ENCODE data around the gene MCM8.

Gene MCM8

DNA sequence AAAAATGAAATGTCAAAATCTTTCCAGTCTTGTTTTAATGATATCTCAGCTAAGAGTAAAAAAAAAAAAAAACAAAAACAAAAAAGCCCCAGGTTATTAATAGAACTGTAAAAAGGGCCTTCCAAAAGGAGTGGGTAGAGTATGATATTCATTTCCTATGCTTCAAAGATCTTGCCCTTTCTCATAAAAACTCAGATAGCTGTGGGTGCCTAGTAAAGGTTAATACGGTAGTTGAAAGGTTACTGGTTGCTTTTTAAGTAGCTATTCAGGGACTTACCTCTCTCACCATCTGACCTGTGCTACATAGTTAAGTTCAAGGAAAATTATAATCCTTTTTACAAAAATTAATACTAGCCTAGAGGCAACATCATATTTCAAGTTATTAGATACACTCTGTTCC lies 15.1 kb upstream of the MCM8 start:
- no peaks in the 10 kb centered on the region for H3K9me3 ChIP-seq
- DNase-seq = no peak
- peaks cover 21% of the 10 kb centered on the region for H3K36me3 ChIP-seq
- H3K4me1 ChIP-seq = peaks cover 3% of the 10 kb centered on the region; the same call in 1 of the 2 replicates
- H3K4me3 ChIP-seq (ENCODE audit: low read depth, low read length) = no peak overlapping the region
- no peaks in the 10 kb centered on the region for H3K27me3 ChIP-seq
- TF ChIP-seq, protein P1, sequence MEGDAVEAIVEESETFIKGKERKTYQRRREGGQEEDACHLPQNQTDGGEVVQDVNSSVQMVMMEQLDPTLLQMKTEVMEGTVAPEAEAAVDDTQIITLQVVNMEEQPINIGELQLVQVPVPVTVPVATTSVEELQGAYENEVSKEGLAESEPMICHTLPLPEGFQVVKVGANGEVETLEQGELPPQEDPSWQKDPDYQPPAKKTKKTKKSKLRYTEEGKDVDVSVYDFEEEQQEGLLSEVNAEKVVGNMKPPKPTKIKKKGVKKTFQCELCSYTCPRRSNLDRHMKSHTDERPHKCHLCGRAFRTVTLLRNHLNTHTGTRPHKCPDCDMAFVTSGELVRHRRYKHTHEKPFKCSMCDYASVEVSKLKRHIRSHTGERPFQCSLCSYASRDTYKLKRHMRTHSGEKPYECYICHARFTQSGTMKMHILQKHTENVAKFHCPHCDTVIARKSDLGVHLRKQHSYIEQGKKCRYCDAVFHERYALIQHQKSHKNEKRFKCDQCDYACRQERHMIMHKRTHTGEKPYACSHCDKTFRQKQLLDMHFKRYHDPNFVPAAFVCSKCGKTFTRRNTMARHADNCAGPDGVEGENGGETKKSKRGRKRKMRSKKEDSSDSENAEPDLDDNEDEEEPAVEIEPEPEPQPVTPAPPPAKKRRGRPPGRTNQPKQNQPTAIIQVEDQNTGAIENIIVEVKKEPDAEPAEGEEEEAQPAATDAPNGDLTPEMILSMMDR (IDR thresholded peaks at IDR 0.05; ENCODE audit: low read depth, low read length) = no peak

DNA sequence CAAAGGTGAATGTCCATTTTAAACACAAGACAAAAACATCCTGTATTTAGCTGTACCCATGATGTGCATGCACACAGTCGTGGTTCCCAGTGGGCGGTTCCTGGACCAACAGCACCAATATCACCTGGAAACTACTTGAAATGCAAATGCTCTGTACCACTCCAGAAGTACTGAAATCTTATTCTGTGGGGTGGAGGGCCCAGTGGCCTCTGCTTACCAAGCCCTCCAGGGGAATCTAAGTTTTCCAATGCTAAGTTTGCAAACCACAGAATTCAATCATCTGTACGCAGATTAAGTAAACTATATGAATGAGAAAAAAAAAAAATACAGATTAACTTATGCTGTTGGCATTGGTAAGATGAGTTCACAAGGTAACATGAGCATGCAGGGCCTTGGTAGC lies 14.2 kb upstream of the MCM8 start:
- Histone ChIP-seq H3K4me1 (peaks cover 3% of the 10 kb centered on the region; the same call in 1 of the 2 replicates), H3K9me3 (no peaks in the 10 kb centered on the region), H3K27me3 (no peaks in the 10 kb centered on the region), H3K4me3 (ENCODE audit: low read depth, low read length) (no peak overlapping the region), H3K36me3 (peaks cover 29% of the 10 kb centered on the region)
- TF ChIP-seq, protein P1 (IDR thresholded peaks at IDR 0.05; ENCODE audit: low read depth, low read length) = no peak
- no peak for DNase-seq

DNA sequence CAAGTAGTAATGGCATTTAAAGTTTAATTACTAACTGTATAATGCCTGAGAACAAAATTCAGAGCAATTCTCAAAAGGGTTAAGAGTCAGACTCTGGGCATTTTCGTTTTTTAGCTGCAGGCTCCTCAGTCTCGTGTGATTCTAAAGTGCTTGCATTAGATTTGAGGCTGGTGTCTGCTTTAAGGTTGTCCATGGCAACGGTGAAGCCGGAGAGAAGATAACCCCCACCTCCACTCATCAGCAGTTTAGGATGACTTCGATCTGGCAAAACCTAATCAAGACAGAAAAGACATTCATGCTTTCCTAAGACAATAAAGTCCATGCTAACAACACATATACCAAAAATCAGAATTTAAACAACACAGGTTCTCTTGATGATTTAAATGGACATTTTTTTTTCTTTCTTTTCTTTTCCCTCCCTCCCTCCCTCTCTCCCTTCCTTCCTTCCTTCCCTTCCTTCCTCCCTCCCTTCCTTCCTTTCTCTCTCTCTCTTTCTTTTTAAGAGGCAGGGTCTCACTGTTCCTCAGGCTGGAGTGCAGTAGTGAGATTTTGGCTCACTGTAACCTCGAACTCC lies 11.9 kb upstream of the MCM8 start:
- H3K27me3 ChIP-seq = no peaks in the 10 kb centered on the region
- TF ChIP-seq, protein P1 (IDR thresholded peaks at IDR 0.05; ENCODE audit: low read depth, low read length) = no peak
- H3K9me3 ChIP-seq = no peaks in the 10 kb centered on the region
- peaks cover 3% of the 10 kb centered on the region; the same call in 1 of the 2 replicates for H3K4me1 ChIP-seq
- H3K36me3 ChIP-seq = peaks cover 51% of the 10 kb centered on the region
- no peak for DNase-seq
- no peak overlapping the region for H3K4me3 ChIP-seq (ENCODE audit: low read depth, low read length)

DNA sequence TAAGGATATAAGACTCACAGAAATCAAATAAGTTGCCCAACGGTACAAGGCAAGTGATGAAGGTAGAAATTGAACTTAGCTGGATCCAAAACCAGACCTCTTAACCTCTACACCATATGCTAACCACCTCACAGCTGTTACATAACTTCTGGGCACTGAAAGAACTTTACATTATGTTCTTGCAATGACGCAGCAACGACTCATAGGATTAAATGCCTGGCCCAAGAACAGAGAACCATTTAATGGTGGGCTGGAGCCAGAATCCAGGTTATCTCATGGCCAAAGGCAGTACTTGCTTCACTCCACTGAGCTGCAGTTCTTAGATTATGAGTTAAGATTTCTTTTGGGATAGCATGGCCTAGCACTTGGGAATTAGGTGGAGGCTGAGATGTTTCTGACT lies 4.5 kb upstream of the MCM8 start:
- no peak for DNase-seq
- H3K27me3 ChIP-seq = no peaks in the 10 kb centered on the region
- H3K9me3 ChIP-seq = no peaks in the 10 kb centered on the region
- H3K4me3 ChIP-seq (ENCODE audit: low read depth, low read length) = no peak overlapping the region
- TF ChIP-seq, protein P1 (IDR thresholded peaks at IDR 0.05; ENCODE audit: low read depth, low read length) = no peak
- H3K4me1 ChIP-seq = no peaks in the 10 kb centered on the region
- peaks cover 60% of the 10 kb centered on the region for H3K36me3 ChIP-seq

DNA sequence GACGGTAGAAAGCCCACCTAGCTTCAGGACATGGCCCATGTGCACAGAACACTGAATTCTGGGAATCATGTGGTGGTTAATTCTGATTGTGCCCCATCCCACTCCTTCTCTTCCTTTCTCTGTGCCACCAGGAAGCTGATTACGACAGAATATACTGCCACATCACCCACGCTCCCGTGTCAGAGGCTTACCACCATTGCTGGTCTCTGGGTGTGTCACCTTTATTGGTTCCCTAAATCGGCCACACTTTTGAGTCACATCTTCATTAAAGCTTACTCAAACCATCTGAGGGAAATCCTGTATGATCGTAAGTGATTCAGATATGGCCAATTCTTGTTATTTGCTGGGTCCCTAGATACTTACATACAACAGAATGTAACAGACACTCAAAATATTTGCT lies 3.2 kb upstream of the MCM8 start:
- Histone ChIP-seq H3K27me3 (no peaks in the 10 kb centered on the region), H3K4me1 (no peaks in the 10 kb centered on the region), H3K9me3 (no peaks in the 10 kb centered on the region), H3K36me3 (peaks cover 54% of the 10 kb centered on the region), H3K4me3 (ENCODE audit: low read depth, low read length) (no peak overlapping the region)
- DNase-seq = no peak
- TF ChIP-seq, protein P1 (IDR thresholded peaks at IDR 0.05; ENCODE audit: low read depth, low read length) = no peak

DNA sequence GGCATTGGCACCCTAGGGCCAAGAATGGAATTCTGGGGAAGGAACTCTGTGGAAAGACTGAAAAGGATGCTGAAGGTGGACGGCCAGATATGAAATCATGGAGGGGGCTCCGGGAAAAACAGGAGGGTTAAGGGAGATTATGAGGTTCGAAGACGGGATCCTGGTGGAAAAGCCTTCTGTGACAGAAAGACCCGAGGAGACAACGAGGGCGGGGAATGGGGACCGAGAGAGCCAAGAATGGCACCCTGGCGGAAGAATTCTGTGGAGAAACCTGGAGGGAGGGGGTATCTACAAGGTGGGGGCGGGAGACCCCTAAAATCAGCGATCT lies 545 bp upstream of the MCM8 start:
- DNase-seq = no peak
- no peaks in the 10 kb centered on the region for H3K4me1 ChIP-seq
- H3K36me3 ChIP-seq = peaks cover 58% of the 10 kb centered on the region

More for the DNA sequence above, 545 bp upstream of the MCM8 start:
- H3K4me3 ChIP-seq (ENCODE audit: low read depth, low read length) = peak overlapping the region; percentile 69
- TF ChIP-seq, protein P1 (IDR thresholded peaks at IDR 0.05; ENCODE audit: low read depth, low read length) = no peak
- H3K9me3 ChIP-seq = no peaks in the 10 kb centered on the region
- H3K27me3 ChIP-seq = no peaks in the 10 kb centered on the region

Measured in BE2C (cell line).